Epidermal melanocyte (primary cell): ENCODE results near the gene DDTL.

Experiments used
- DNase-seq: peaks from one replicate; pipeline ENCODE4 v3.0.0; 2011; ENCODE audit warnings: low spot score; ENCODE audit not compliant: insufficient read length

The DDTL gene

GRCh38 chr22:24006207-24006913 lies 39.7 kb downstream of the DDTL start:
- no peak for DNase-seq

- no peak for DNase-seq
These were observed 40.2 kb downstream of the DDTL start for GRCh38 chr22:24006914-24007214.

- no peak for DNase-seq
These were observed 40.7 kb downstream of the DDTL start for GRCh38 chr22:24007253-24008021.

- DNase-seq, result no peak
These were observed 41.3 kb downstream of the DDTL start for GRCh38 chr22:24008022-24008283.

GRCh38 chr22:24008381-24009226 lies 41.9 kb downstream of the DDTL start:
- DNase-seq, result no peak

- no peak for DNase-seq
These were observed 42.7 kb downstream of the DDTL start for GRCh38 chr22:24009227-24010017.

GRCh38 chr22:24010018-24010391 lies 43.3 kb downstream of the DDTL start:
- no peak for DNase-seq

GRCh38 chr22:24011735-24012068 lies 45.0 kb downstream of the DDTL start:
- no peak for DNase-seq

GRCh38 chr22:24016156-24016555 lies 49.5 kb downstream of the DDTL start:
- DNase-seq, result no peak

GRCh38 chr22:24021304-24021703 lies 54.6 kb downstream of the DDTL start:
- no peak for DNase-seq
